Neural cell (in vitro differentiated cells): ENCODE data around the gene COMTD1. TPM values are rescaled to one million over a fixed set of nuclear protein-coding genes. Genes with fewer than 3 reads are reported as not detected.

Source experiments
- H2AFZ ChIP-seq: fragments of 200-600, 300-800 bp; sonication (generic), shearing (Covaris generic); 2 replicates; pipeline ENCODE4 v1.6.0; 2014; ENCODE audit warnings: low read depth, mild to moderate bottlenecking, antibody characterized with exemption, low read length, moderate library complexity
- H3F3A ChIP-seq: fragments of 200-600 bp; shearing (Covaris generic); 2 replicates; pipeline ENCODE4 v1.6.1; 2016; ENCODE audit warnings: mild to moderate bottlenecking, moderate library complexity, mixed read lengths, antibody characterized with exemption, low read length; ENCODE audit not compliant: insufficient read depth, poor library complexity, severe bottlenecking
- H3K27ac ChIP-seq: fragments of 200-600, 300-800 bp; sonication (generic), shearing (Covaris generic); 2 replicates; pipeline ENCODE4 v1.5.1; 2014; ENCODE audit warnings: mild to moderate bottlenecking, low read length, moderate library complexity
- H3K27me3 ChIP-seq: fragments of 300-800, 200-600 bp; sonication (generic), shearing (Covaris generic); 2 replicates; pipeline ENCODE4 v1.6.0; 2014; ENCODE audit warnings: mild to moderate bottlenecking, low read depth, low read length, moderate library complexity; ENCODE audit not compliant: insufficient read depth
- H3K36me3 ChIP-seq: fragments of 300-800, 200-600 bp; sonication (generic), shearing (Covaris generic); 2 replicates; pipeline ENCODE4 v1.5.1; 2014; ENCODE audit warnings: mild to moderate bottlenecking, antibody characterized with exemption, low read length, moderate library complexity; ENCODE audit not compliant: insufficient read depth
- H3K4me2 ChIP-seq: fragments of 300-800, 200-600 bp; sonication (generic), shearing (Covaris generic); 2 replicates; pipeline ENCODE4 v1.6.0; 2014; ENCODE audit warnings: mild to moderate bottlenecking, low read length
- H3K4me3 ChIP-seq: fragments of 300-800, 200-600 bp; sonication (generic), shearing (Covaris generic); 2 replicates; pipeline ENCODE4 v1.5.1; 2014; ENCODE audit warnings: mild to moderate bottlenecking, low read length, moderate library complexity
- H3K79me2 ChIP-seq: fragments of 200-600 bp; shearing (Covaris generic); replicated peaks from 2 replicates; pipeline ENCODE4 v1.6.0; 2014; ENCODE audit warnings: mild to moderate bottlenecking, low read length, moderate library complexity; ENCODE audit not compliant: insufficient read depth
- H3K9ac ChIP-seq: fragments of 300-800, 200-600 bp; sonication (generic), shearing (Covaris generic); 2 replicates; pipeline ENCODE4 v1.6.1; 2016; ENCODE audit warnings: mild to moderate bottlenecking, low read length, mixed read lengths
- H3K9me2 ChIP-seq: fragments of 200-600 bp; shearing (Covaris generic); 2 replicates; pipeline ENCODE4 v1.6.1; 2016; ENCODE audit warnings: mild to moderate bottlenecking, low read length, mixed read lengths; ENCODE audit not compliant: insufficient read depth
- H3K9me3 ChIP-seq: fragments of 200-600, 300-800 bp; sonication (generic), shearing (Covaris generic); 2 replicates; pipeline ENCODE4 v1.6.1; 2016; ENCODE audit warnings: mild to moderate bottlenecking, mixed run types, low read length, moderate library complexity, mixed read lengths
- H4K20me1 ChIP-seq: fragments of 200-600 bp; shearing (Covaris generic); 2 replicates; pipeline ENCODE4 v1.6.1; 2016; ENCODE audit warnings: mild to moderate bottlenecking, mixed run types; ENCODE audit not compliant: insufficient read depth
- EP300 ChIP-seq: fragments of 450-650 bp; conservative IDR thresholded peaks from 2 replicates; pipeline ENCODE4 v1.6.1; 2014; ENCODE audit warnings: antibody characterized with exemption, mild to moderate bottlenecking, moderate library complexity; ENCODE audit not compliant: poor library complexity, severe bottlenecking
- EZH2 ChIP-seq: fragments of 200-600, 300-800 bp; shearing (Covaris generic), sonication (generic); IDR thresholded peaks from 2 replicates; pipeline ENCODE4 v1.6.1; 2014; ENCODE audit warnings: antibody characterized with exemption, low read length, borderline replicate concordance, mild to moderate bottlenecking; ENCODE audit not compliant: insufficient read depth, poor library complexity, severe bottlenecking
- MXI1 ChIP-seq: fragments of 450-650 bp; conservative IDR thresholded peaks from 2 replicates; pipeline ENCODE4 v1.6.1; 2014; ENCODE audit warnings: antibody characterized with exemption, mild to moderate bottlenecking; ENCODE audit not compliant: poor library complexity, severe bottlenecking
- POLR2AphosphoS5 ChIP-seq: IDR thresholded peaks from 2 replicates; pipeline ENCODE4 v1.6.1; 2012
- RAD21 ChIP-seq: fragments of 450-650 bp; conservative IDR thresholded peaks from 2 replicates; pipeline ENCODE4 v1.6.1; 2014; ENCODE audit warnings: antibody characterized with exemption, mild to moderate bottlenecking, moderate library complexity
- SMC3 ChIP-seq: fragments of 450-650 bp; conservative IDR thresholded peaks from 2 replicates; pipeline ENCODE4 v1.6.1; 2014; ENCODE audit warnings: antibody characterized with exemption, mild to moderate bottlenecking, moderate library complexity; ENCODE audit not compliant: poor library complexity
- TAF1 ChIP-seq: IDR thresholded peaks from 2 replicates; pipeline ENCODE4 v1.6.1; 2012; ENCODE audit warnings: low read depth
- polyA plus RNA-seq: library from polyadenylated mRNA; depleted of rRNA; stranded (reverse); fragments of >200 nt; gene quantifications from 2 replicates; pipeline ENCODE4 v1.2.3, GENCODE V29; 2014
- TF ChIP-seq, protein P1 (sequence below): IDR thresholded peaks from 2 replicates; pipeline ENCODE4 v1.6.1; 2012; ENCODE audit warnings: borderline replicate concordance
- TF ChIP-seq, protein P2 (sequence below): fragments of 450-650 bp; IDR thresholded peaks from 2 replicates; pipeline ENCODE4 v1.5.1; 2014; ENCODE audit warnings: antibody characterized with exemption, mild to moderate bottlenecking, moderate library complexity; ENCODE audit not compliant: poor library complexity, severe bottlenecking

COMTD1 gene
- polyA plus RNA-seq, 1 donor from 2014 or later: 51.4 TPM

DNA sequence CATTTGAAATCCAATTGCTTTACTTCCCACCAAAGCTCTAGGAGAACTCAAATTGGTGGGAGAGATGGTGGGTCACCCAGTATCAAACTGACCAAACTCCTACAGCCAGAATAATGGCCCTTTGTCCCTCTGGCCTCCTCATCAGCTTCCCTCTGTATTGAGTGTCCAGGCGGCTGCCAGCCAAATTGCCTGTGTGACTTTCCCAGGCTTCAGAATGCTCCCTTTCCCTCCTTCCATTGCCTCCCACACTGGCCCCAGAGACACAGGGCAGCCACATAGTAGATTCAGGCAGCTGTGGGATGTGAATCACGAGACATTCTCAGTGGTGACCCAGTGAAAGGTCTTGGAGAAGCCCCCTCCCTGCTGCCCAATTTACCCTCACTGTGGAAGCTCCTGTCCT, 37.9 kb downstream of the COMTD1 start:
- Histone ChIP-seq H4K20me1 (no peaks in the 10 kb centered on the region), H3F3A (no peaks in the 10 kb centered on the region), H3K36me3 (no peaks in the 10 kb centered on the region), H3K4me2 (no peak overlapping the region), H3K9ac (no peak overlapping the region), H3K9me3 (no peaks in the 10 kb centered on the region), H2AFZ (no peak overlapping the region), H3K9me2 (no peaks in the 10 kb centered on the region), H3K4me3 (no peak overlapping the region), H3K27ac (no peak overlapping the region), H3K27me3 (no peaks in the 10 kb centered on the region), H3K79me2 (no peaks in the 10 kb centered on the region)
- TF ChIP-seq POLR2AphosphoS5 (no peak), EP300 (no peak), EZH2 (no peak), MXI1 (no peak), TAF1 (no peak), RAD21 (no peak), SMC3 (no peak)
- TF ChIP-seq, protein P1, sequence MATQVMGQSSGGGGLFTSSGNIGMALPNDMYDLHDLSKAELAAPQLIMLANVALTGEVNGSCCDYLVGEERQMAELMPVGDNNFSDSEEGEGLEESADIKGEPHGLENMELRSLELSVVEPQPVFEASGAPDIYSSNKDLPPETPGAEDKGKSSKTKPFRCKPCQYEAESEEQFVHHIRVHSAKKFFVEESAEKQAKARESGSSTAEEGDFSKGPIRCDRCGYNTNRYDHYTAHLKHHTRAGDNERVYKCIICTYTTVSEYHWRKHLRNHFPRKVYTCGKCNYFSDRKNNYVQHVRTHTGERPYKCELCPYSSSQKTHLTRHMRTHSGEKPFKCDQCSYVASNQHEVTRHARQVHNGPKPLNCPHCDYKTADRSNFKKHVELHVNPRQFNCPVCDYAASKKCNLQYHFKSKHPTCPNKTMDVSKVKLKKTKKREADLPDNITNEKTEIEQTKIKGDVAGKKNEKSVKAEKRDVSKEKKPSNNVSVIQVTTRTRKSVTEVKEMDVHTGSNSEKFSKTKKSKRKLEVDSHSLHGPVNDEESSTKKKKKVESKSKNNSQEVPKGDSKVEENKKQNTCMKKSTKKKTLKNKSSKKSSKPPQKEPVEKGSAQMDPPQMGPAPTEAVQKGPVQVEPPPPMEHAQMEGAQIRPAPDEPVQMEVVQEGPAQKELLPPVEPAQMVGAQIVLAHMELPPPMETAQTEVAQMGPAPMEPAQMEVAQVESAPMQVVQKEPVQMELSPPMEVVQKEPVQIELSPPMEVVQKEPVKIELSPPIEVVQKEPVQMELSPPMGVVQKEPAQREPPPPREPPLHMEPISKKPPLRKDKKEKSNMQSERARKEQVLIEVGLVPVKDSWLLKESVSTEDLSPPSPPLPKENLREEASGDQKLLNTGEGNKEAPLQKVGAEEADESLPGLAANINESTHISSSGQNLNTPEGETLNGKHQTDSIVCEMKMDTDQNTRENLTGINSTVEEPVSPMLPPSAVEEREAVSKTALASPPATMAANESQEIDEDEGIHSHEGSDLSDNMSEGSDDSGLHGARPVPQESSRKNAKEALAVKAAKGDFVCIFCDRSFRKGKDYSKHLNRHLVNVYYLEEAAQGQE: no peak
- TF ChIP-seq, protein P2, sequence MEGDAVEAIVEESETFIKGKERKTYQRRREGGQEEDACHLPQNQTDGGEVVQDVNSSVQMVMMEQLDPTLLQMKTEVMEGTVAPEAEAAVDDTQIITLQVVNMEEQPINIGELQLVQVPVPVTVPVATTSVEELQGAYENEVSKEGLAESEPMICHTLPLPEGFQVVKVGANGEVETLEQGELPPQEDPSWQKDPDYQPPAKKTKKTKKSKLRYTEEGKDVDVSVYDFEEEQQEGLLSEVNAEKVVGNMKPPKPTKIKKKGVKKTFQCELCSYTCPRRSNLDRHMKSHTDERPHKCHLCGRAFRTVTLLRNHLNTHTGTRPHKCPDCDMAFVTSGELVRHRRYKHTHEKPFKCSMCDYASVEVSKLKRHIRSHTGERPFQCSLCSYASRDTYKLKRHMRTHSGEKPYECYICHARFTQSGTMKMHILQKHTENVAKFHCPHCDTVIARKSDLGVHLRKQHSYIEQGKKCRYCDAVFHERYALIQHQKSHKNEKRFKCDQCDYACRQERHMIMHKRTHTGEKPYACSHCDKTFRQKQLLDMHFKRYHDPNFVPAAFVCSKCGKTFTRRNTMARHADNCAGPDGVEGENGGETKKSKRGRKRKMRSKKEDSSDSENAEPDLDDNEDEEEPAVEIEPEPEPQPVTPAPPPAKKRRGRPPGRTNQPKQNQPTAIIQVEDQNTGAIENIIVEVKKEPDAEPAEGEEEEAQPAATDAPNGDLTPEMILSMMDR: no peak

DNA sequence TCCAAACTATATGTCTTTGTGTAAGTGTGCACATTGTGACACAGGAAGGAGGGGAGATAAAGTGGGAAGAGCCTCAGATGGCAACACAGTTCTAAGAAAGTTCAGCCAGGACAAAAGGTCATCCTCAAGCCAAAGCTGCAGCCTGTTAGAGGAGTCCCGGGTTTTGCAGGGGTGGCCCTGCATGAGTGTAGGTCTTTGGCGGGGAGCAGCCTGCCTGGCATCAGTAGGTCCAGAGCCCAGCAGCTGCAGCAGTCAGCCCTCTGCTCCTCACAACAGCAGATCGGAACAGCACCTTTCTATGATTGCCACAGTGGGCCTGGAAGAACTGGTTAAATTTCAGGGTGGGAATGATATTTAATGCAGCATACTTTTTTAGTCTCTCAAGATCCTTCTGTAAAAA, 38.7 kb downstream of the COMTD1 start:
- Histone ChIP-seq H3K36me3 (no peaks in the 10 kb centered on the region), H3K4me2 (no peak overlapping the region), H3K27me3 (no peaks in the 10 kb centered on the region), H3K9me3 (no peaks in the 10 kb centered on the region), H3K79me2 (no peaks in the 10 kb centered on the region), H3K27ac (no peak overlapping the region), H3F3A (no peaks in the 10 kb centered on the region), H3K9ac (no peak overlapping the region), H2AFZ (no peak overlapping the region), H3K4me3 (no peak overlapping the region), H4K20me1 (no peaks in the 10 kb centered on the region), H3K9me2 (no peaks in the 10 kb centered on the region)
- TF ChIP-seq TAF1: no peak
- TF ChIP-seq EP300: no peak
- no peak for TF ChIP-seq POLR2AphosphoS5
- TF ChIP-seq, protein P2: no peak
- no peak for TF ChIP-seq SMC3
- no peak for TF ChIP-seq EZH2
- no peak for TF ChIP-seq RAD21
- no peak for TF ChIP-seq MXI1
- TF ChIP-seq, protein P1: no peak
